Stimulated activated memory B cell treated with anti-CD40 and anti-IgM and Interleukin-4, amounts not matched to agents 10 μg/mL and 1 μg/mL and 100 μg/mL, for 72 hours (primary cell): ENCODE results near the gene TTC28.
"Not testable (repeated sequence)": the region's sequence is repeated elsewhere in the genome, so short reads cannot be mapped to it uniquely, and the experiment has no call there.

ENCODE experiments used
- ATAC-seq: fragments of 150-1000 bp; cut with Tn5 transposase; 2 replicates; pipeline ENCODE4 v1.10.0; 2021
- H3K27ac Mint-ChIP-seq: one replicate; pipeline ENCODE4 v1.8.0; 2022; ENCODE audit warnings: mild to moderate bottlenecking, mixed read lengths
- H3K27me3 Mint-ChIP-seq: one replicate; pipeline ENCODE4 v1.8.0; 2022; ENCODE audit warnings: mixed read lengths
- H3K36me3 Mint-ChIP-seq: one replicate; pipeline ENCODE4 v1.8.0; 2022; ENCODE audit warnings: mixed read lengths
- H3K4me1 Mint-ChIP-seq: one replicate; pipeline ENCODE4 v1.8.0; 2022; ENCODE audit warnings: mixed read lengths
- H3K4me3 Mint-ChIP-seq: one replicate; pipeline ENCODE4 v1.8.0; 2022; ENCODE audit warnings: mild to moderate bottlenecking, moderate library complexity, mixed read lengths
- H3K9me3 Mint-ChIP-seq: one replicate; pipeline ENCODE4 v1.8.0; 2022; ENCODE audit warnings: mixed read lengths

The TTC28 gene

DNA sequence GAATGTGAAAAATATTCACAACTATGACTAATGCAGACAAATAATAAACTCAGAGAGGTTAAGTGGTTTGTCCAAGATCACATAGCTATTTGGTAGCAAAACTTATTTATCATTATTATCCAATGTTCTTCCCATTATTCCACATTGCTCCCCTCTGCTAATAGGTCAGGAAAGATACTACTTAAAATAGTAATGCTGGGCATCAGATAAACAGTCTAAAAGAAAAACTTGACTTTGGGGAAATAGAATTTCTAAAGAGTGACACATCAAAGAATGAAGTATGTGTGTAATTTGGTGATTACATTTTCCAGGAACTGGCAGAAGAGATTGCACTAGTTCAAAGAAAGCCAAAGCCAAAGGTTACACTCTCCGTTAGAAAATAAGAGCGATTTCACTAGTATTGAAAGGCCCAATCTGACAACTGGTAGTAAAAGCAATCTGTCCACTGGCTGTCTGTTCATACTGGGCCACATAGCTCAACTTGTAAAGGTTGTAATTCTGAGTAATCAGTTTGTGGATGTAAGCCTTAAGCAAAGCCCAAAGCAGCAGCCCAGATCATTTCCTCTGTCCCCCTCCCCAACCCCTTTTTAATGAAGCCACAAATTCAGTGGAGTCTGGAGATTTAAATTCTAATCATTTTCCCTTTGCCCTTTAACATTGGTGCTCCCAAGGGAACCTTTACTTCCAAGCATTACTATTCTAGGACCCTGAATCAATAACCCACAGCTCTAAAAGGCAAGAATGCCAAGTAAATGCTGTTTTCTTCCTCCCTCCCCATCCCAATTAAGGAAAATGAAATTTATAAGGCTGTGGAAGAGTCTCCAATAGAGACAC, 283.5 kb downstream of the TTC28 start:
- Mint-ChIP-seq H3K36me3 (no peaks in the 10 kb centered on the region), H3K27ac (no peak overlapping the region), H3K4me1 (no peaks in the 10 kb centered on the region), H3K27me3 (peaks cover 32% of the 10 kb centered on the region), H3K4me3 (no peak overlapping the region), H3K9me3 (no peaks in the 10 kb centered on the region)
- no peak for ATAC-seq

DNA sequence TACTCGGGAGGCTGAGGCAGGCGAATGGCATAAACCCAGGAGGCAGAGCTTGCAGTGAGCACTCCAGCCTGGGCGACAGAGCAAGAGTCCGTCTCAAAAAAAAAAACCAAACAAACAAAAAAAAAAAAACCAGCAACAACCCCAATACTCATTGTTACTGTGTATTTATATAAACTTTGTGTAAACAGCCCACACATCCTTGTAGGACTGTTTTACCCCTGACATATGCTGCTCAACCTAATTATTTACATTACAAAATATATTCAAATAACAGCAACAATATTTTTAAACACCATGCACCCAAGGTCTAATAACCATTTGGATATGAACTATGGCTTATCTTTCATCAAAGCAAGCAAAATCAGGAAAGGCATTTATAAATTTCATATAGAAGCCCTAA, 284.1 kb downstream of the TTC28 start:
- no peak for ATAC-seq
- no peaks in the 10 kb centered on the region for H3K4me1 Mint-ChIP-seq
- H3K4me3 Mint-ChIP-seq: no peak overlapping the region
- no peaks in the 10 kb centered on the region for H3K9me3 Mint-ChIP-seq
- H3K27me3 Mint-ChIP-seq: peaks cover 32% of the 10 kb centered on the region
- H3K36me3 Mint-ChIP-seq: no peaks in the 10 kb centered on the region
- H3K27ac Mint-ChIP-seq: no peak overlapping the region

DNA sequence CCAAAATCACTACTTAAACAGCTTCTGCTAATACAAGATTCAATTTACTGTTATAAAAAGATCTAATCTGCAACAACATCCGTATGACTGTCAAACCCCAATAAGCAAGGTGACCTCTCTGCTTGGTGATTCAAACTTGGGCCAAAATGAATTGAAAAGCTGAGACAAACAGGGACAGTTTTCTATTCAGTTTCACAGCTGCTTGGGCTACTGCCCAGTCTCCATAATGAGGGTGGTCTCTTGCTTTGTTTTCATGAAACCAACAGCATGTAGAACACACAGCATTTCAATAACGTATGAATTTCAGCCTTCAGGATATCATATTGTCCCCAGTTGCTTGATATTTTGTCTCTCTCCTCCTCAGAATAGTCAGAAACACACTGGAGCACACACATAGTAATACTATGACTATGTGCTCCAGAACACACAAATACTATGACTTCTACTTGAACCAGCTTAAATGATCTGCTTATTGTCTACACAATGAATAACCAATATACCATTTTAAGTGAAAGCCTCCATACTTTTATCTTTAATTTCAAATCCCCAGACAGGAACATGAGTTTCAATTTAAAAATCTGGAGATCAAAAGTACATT, 285.0 kb downstream of the TTC28 start:
- Mint-ChIP-seq H3K36me3 (no peaks in the 10 kb centered on the region), H3K4me1 (no peaks in the 10 kb centered on the region), H3K27ac (no peak overlapping the region), H3K27me3 (peaks cover 32% of the 10 kb centered on the region), H3K4me3 (no peak overlapping the region), H3K9me3 (no peaks in the 10 kb centered on the region)
- ATAC-seq: no peak

DNA sequence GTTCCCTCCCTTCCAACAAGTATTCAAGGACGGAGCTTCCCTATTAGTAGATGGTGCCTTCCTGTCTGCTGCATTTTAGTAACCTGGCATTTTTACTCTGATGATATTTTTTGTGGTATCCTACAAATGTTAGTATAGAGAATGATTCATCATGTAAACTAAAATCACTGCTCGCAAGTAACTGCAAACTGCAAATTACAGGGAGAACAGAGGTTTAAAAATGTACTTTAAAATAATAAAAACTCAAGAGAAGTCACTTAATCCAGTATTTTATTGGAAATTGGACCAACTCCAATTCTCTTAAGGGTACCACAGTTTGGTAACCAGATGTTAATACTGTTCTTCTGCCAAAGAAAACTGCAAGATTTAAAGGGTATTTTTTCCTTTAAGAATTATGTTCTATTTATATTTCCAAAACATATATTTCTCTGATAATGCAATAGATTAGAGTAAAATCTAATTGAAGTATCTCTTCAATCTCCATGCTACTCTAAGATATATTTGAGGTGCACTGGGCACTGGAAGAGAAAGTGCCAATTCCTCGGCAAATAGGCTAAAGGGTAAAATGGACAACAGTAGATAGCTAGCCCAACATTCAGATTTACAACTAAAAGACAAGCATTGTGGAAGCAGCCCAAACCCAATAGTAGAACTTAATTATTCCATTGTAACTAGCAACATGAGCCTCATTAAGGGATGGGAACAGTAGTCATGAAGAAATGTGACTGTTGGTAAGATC, 298.0 kb downstream of the TTC28 start:
- peaks cover 3% of the 10 kb centered on the region for H3K9me3 Mint-ChIP-seq
- no peak overlapping the region for H3K4me3 Mint-ChIP-seq
- no peak overlapping the region for H3K27ac Mint-ChIP-seq
- no peak for ATAC-seq
- no peaks in the 10 kb centered on the region for H3K4me1 Mint-ChIP-seq
- H3K27me3 Mint-ChIP-seq: no peaks in the 10 kb centered on the region
- no peaks in the 10 kb centered on the region for H3K36me3 Mint-ChIP-seq

DNA sequence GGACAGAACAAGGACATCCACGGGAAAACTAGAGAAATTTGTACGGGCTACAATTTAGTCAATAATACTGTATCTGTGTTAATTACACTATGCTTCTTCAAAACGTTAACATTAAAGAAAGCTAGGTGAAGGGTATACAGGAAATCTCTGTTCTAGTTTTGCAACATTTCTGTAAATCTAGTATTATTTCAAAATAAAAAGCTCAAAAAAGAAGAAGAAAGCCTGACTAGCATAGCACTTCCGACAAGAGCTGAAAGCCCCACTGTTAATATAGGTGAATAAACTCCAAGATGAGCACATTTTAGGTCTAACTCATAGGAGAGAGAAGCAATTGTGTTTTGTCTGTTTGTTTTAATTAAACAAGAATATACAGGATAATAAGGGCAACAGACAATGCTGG, 299.7 kb downstream of the TTC28 start:
- Mint-ChIP-seq H3K9me3 (peaks cover 3% of the 10 kb centered on the region), H3K4me3 (no peak overlapping the region), H3K27me3 (no peaks in the 10 kb centered on the region), H3K27ac (no peak overlapping the region), H3K4me1 (no peaks in the 10 kb centered on the region), H3K36me3 (no peaks in the 10 kb centered on the region)
- no peak for ATAC-seq

DNA sequence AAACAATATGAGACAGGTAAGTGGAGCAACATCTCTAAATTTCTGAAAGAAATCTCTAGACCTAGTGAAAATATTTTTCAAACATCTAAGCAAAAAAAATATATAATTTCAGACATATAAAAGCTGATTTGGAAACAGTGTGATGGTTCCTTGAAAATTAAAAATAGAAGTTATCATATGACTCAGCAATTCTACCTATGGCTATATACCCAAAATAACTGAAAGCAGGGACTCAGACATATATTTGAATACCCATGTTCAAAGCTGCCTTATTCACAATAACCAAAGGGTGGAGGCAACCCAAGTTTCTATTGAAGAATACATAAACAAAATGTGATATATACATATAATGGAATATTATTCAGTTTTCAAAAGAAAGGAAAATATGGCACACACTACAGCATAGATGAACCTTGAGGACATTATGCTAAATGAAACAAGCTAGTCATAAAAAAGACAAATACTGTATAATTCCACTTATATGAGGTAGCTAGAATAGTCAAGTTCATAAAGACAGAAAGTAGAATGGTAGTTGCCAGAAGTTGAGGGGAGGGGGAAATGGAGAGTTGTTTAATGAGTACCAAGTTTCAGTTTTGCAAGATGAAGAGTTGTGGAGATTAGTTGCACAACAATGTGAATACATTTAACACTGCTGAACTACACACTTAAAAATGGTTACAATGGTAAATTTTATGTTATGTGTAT, 300.4 kb downstream of the TTC28 start:
- peaks cover 3% of the 10 kb centered on the region for H3K9me3 Mint-ChIP-seq
- H3K4me1 Mint-ChIP-seq: no peaks in the 10 kb centered on the region
- no peak overlapping the region for H3K4me3 Mint-ChIP-seq
- H3K27ac Mint-ChIP-seq: no peak overlapping the region
- no peaks in the 10 kb centered on the region for H3K36me3 Mint-ChIP-seq
- no peak for ATAC-seq
- no peaks in the 10 kb centered on the region for H3K27me3 Mint-ChIP-seq

DNA sequence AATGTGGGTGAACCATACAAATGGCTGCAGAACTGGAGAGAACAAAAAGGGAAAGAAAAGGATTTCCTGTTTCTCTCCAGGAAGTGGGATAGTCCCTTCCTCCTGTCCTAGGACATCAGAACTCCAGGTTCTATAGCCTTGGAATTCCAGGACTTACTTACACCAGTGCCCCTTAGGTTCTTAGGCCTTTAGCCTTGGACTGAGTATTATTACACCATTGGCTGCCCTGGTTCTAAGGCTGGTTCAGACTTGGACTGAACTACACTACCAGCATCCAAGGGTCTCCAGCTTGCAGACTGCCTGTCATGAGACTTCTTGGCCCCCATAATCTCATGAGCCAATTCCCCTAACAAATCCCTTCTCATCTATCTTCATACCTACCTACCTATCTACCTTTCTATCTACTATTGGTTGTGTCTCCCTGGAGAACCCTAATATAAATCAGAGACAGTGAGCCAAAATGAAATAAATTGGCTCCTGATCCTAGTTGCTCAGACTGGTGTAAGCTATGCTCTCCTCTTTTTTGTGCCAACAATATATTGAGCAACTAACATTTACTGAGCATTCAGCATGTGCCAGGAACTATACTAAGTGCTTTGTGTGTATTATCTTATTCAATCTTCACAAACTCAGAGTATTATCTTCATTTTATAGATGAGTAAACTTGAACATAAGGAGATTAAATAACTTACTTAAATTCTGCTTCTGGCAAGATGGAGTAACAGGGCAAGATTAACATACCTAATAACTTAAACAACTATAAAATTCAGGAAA, 303.7 kb downstream of the TTC28 start:
- ATAC-seq: no peak
- no peaks in the 10 kb centered on the region for H3K4me1 Mint-ChIP-seq
- H3K4me3 Mint-ChIP-seq: no peak overlapping the region
- no peaks in the 10 kb centered on the region for H3K36me3 Mint-ChIP-seq
- H3K27ac Mint-ChIP-seq: no peak overlapping the region
- peaks cover 8% of the 10 kb centered on the region for H3K27me3 Mint-ChIP-seq
- H3K9me3 Mint-ChIP-seq: peaks cover 3% of the 10 kb centered on the region

DNA sequence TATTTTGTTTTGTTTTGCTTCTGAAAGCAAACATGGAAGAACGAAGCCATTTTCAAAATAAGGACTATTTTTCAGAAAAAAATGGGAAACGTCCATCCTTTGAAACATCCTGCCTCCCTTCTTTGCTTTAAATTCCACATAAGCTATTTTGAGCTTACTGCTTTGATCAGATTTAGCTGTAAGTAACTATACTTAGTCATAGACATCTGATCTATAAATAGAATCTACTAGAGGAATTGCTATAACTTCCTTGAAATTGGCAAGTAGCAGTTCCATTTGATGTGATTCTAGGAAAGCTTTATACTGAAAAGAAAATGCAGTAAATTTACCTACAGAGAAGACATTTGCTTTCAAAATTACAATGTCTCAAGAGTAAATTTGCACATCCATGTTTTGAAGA, 305.8 kb downstream of the TTC28 start:
- H3K36me3 Mint-ChIP-seq: no peaks in the 10 kb centered on the region
- ATAC-seq: no peak
- H3K4me1 Mint-ChIP-seq: no peaks in the 10 kb centered on the region
- H3K27ac Mint-ChIP-seq: no peak overlapping the region
- peaks cover 10% of the 10 kb centered on the region for H3K27me3 Mint-ChIP-seq
- peaks cover 3% of the 10 kb centered on the region for H3K9me3 Mint-ChIP-seq
- H3K4me3 Mint-ChIP-seq: no peak overlapping the region

DNA sequence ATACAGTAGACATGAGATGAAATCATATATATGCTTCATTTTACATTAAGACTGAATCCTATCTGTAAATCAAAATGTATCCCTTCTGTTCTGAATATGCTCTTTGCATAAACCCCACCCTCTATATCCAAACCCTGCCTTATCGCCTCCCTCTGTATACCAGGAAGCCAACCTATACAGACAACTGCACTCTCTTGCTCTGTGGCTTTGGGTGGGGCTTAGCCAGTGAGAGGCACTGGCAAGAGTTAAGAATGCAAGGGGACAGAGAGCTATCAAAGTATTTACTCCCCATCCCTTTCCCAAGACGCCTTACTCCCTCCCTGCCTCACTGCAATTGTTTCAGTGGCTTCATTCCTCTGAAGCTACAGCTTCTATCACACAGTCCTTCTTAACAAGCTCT, 309.8 kb downstream of the TTC28 start:
- H3K4me3 Mint-ChIP-seq: no peak overlapping the region
- no peaks in the 10 kb centered on the region for H3K4me1 Mint-ChIP-seq
- no peaks in the 10 kb centered on the region for H3K36me3 Mint-ChIP-seq
- peaks cover 6% of the 10 kb centered on the region for H3K9me3 Mint-ChIP-seq
- no peak for ATAC-seq
- peaks cover 20% of the 10 kb centered on the region for H3K27me3 Mint-ChIP-seq
- H3K27ac Mint-ChIP-seq: no peak overlapping the region

DNA sequence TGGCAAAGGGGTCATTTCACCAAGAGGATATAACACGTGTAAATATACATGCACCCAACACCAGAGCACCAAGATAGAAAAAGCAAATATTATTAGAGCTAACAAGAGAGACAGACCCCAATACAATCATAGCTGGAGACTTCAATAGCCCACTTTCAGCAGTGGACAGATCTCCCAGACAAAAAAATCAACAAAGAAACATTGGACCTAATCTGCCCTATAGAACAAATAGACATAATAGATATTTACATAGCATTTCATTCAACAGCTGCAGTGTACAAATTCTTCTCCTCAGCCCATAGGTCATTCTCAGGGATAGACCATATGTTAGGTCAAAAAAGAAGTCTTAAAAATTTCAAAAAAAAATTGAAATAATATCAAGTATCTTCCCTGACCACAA, 312.8 kb downstream of the TTC28 start:
- H3K4me1 Mint-ChIP-seq: no peaks in the 10 kb centered on the region
- no peaks in the 10 kb centered on the region for H3K36me3 Mint-ChIP-seq
- ATAC-seq: no peak
- peaks cover 25% of the 10 kb centered on the region for H3K9me3 Mint-ChIP-seq
- no peak overlapping the region for H3K27ac Mint-ChIP-seq
- H3K27me3 Mint-ChIP-seq: peaks cover 12% of the 10 kb centered on the region
- H3K4me3 Mint-ChIP-seq: no peak overlapping the region

DNA sequence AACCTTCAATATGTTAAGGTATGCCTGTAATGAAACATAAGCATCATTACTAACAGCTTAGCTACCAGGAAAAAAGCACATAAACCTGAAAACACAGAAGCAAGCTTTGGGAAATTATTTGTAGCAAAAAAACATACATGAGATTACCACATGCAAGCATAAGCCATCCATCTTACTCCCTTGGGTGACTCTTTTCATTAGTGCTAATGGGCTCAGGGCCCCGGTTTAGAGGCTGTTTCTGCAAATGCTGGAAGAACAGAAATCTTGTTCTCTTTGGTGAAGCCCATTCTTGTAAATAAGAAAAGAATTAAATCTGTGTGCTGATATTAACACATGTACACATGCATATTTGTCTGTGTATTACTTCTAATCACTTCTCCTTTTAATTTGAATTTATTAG, 314.3 kb downstream of the TTC28 start:
- H3K27ac Mint-ChIP-seq: no peak overlapping the region
- no peak for ATAC-seq
- H3K4me3 Mint-ChIP-seq: no peak overlapping the region
- no peaks in the 10 kb centered on the region for H3K36me3 Mint-ChIP-seq
- peaks cover 30% of the 10 kb centered on the region for H3K9me3 Mint-ChIP-seq
- peaks cover 12% of the 10 kb centered on the region for H3K27me3 Mint-ChIP-seq
- H3K4me1 Mint-ChIP-seq: no peaks in the 10 kb centered on the region

DNA sequence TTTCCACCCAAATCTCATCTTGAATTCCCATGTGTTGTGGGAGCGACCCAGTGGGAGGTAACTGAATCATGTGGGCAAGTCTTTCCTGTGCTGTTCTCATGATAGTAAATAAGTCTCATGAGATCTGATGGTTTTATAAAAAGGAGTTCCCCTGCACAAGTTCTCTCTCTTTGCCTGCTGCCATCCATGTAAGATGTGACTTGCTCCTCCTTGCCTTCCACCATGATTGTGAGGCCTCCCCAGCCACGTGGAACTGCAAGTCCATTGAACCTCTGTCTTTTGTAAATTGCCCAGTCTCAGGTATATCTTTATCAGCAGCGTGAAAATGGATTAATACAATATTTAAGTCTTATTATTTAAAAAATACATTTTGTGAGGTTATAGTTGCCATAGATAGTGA, 315.5 kb downstream of the TTC28 start:
- ATAC-seq, H3K4me3 Mint-ChIP-seq, H3K4me1 Mint-ChIP-seq, H3K27ac Mint-ChIP-seq, H3K36me3 Mint-ChIP-seq: not testable (repeated sequence)
- H3K27me3 Mint-ChIP-seq: peaks cover 12% of the 10 kb centered on the region
- H3K9me3 Mint-ChIP-seq: peaks cover 30% of the 10 kb centered on the region

DNA sequence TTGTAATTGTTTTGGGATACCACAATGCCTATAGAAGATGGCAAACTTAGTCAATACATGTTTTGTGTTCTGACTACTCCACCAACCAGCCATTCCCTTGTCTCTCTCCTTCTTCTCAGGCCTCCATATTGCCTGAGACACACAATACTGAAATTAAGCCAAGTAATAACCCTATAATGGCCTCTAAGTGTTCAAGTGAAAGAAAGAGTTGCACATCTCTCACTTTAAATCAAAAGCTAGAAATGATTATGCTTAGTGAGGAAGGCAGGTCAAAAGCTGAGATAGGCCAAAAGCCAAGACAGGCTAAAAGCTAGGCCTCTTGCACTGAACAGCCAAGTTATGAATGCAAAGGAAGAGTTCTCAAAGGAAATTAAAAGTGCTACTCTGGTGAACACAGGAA, 318.7 kb downstream of the TTC28 start:
- peaks cover 24% of the 10 kb centered on the region for H3K9me3 Mint-ChIP-seq
- no peaks in the 10 kb centered on the region for H3K36me3 Mint-ChIP-seq
- no peak overlapping the region for H3K4me3 Mint-ChIP-seq
- no peaks in the 10 kb centered on the region for H3K27me3 Mint-ChIP-seq
- no peak for ATAC-seq
- no peak overlapping the region for H3K27ac Mint-ChIP-seq
- H3K4me1 Mint-ChIP-seq: no peaks in the 10 kb centered on the region

DNA sequence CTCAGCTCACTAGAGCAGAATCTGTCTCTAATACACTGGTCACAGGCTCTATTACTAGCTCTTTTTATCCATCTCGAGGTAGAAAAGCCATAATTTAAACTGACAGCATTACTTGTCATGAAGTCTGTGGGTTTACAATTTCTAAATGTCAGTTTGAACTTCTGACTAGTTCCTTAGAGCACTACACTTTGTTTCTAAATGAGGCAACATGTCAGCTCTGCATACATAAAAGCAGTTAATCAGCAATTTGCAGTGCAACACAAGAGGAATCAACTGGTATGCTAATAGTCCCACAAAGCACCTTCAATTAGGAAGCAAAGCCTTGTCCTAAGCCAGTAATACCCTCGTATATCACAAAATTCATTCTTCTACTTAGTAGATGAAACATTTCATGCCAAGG, 321.3 kb downstream of the TTC28 start:
- Mint-ChIP-seq H3K27me3 (no peaks in the 10 kb centered on the region), H3K4me3 (no peak overlapping the region), H3K4me1 (no peaks in the 10 kb centered on the region), H3K9me3 (peaks cover 14% of the 10 kb centered on the region), H3K27ac (no peak overlapping the region), H3K36me3 (no peaks in the 10 kb centered on the region)
- ATAC-seq: no peak

DNA sequence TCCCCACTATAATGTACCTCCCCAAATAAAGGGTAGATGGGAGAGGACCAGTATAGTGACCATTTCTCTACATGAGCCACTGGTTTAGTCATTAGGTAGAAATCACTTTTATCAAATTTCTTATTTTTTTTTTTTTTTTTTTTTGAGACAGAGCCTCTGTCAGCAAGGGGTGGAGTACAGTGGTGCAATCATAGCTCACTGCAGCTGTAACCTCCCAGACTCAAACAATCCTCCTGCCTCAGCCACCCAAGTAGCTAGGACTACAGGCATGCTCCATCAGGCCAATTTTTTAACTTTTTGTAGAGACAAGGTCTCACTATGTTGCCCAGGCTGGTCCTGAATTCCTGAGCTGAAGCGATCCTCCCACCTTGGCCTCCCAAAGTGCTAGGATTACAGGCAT, 322.4 kb downstream of the TTC28 start:
- H3K4me1 Mint-ChIP-seq: no peaks in the 10 kb centered on the region
- H3K36me3 Mint-ChIP-seq: no peaks in the 10 kb centered on the region
- no peak for ATAC-seq
- H3K27me3 Mint-ChIP-seq: peaks cover 11% of the 10 kb centered on the region
- H3K4me3 Mint-ChIP-seq: no peak overlapping the region
- H3K27ac Mint-ChIP-seq: no peak overlapping the region
- H3K9me3 Mint-ChIP-seq: peaks cover 6% of the 10 kb centered on the region
